Neural progenitor cell (in vitro differentiated cells): ENCODE measurements around the gene CCL17. TPM values are rescaled to one million over a fixed set of nuclear protein-coding genes. Genes with fewer than 3 reads are reported as not detected.

Experiments used
- DNase-seq: peaks from one replicate; pipeline ENCODE4 v3.0.0-alpha.2; 2016; ENCODE audit warnings: low spot score
- H2AFZ ChIP-seq: fragments of 200-600 bp; sonication (generic); replicated peaks from 2 replicates; pipeline ENCODE4 v1.6.1; 2016; ENCODE audit warnings: antibody characterized with exemption
- H3F3A ChIP-seq: fragments of 200-600 bp; sonication (generic); 2 replicates; pipeline ENCODE4 v1.6.1; 2016; ENCODE audit warnings: antibody characterized with exemption, low read depth
- H3K27ac ChIP-seq: fragments of 200-600 bp; sonication (generic); 2 replicates; pipeline ENCODE4 v1.5.1; 2016; ENCODE audit warnings: mild to moderate bottlenecking
- H3K27me3 ChIP-seq: fragments of 200-600 bp; sonication (generic); 2 replicates; pipeline ENCODE4 v1.6.1; 2016; ENCODE audit warnings: mild to moderate bottlenecking, moderate library complexity
- H3K36me3 ChIP-seq: fragments of 200-600 bp; sonication (generic); 2 replicates; pipeline ENCODE4 v1.5.1; 2016
- H3K4me1 ChIP-seq: fragments of 200-600 bp; sonication (generic); 2 replicates; pipeline ENCODE4 v1.6.1; 2016; ENCODE audit warnings: mixed run types
- H3K4me2 ChIP-seq: fragments of 200-600 bp; sonication (generic); 2 replicates; pipeline ENCODE4 v1.6.1; 2016
- H3K4me3 ChIP-seq: fragments of 200-600 bp; sonication (generic); 2 replicates; pipeline ENCODE4 v1.5.1; 2016
- H3K79me2 ChIP-seq: fragments of 200-600 bp; sonication (generic); 2 replicates; pipeline ENCODE4 v1.6.1; 2016; ENCODE audit warnings: low read depth
- H3K9ac ChIP-seq: fragments of 200-600 bp; sonication (generic); 2 replicates; pipeline ENCODE4 v1.6.1; 2016
- H3K9me3 ChIP-seq: fragments of 200-600 bp; sonication (generic); 2 replicates; pipeline ENCODE4 v1.5.1; 2016; ENCODE audit warnings: low read depth
- H4K20me1 ChIP-seq: fragments of 200-600 bp; sonication (generic); 2 replicates; pipeline ENCODE4 v1.6.1; 2016; ENCODE audit warnings: low read depth
- H3K27ac Mint-ChIP-seq: 3 replicates; pipeline ENCODE4 v1.8.0; 2021; ENCODE audit warnings: mixed read lengths
- H3K27me3 Mint-ChIP-seq: 2 replicates; pipeline ENCODE4 v1.8.0; 2022; ENCODE audit warnings: low read depth, mild to moderate bottlenecking, inconsistent platforms, moderate library complexity, mixed read lengths; ENCODE audit not compliant: insufficient read depth
- H3K36me3 Mint-ChIP-seq: 3 replicates; pipeline ENCODE4 v1.8.0; 2021; ENCODE audit warnings: mixed read lengths
- H3K4me1 Mint-ChIP-seq: 3 replicates; pipeline ENCODE4 v1.8.0; 2021; ENCODE audit warnings: mixed read lengths
- H3K4me3 Mint-ChIP-seq: 3 replicates; pipeline ENCODE4 v1.8.0; 2021; ENCODE audit warnings: mild to moderate bottlenecking, moderate library complexity, mixed read lengths
- H3K9me3 Mint-ChIP-seq: 3 replicates; pipeline ENCODE4 v1.8.0; 2020; ENCODE audit warnings: mixed read lengths
- EZH2 ChIP-seq: fragments of 200-600 bp; sonication (generic); IDR thresholded peaks from 2 replicates; pipeline ENCODE4 v1.6.1; 2017; ENCODE audit warnings: antibody characterized with exemption, mild to moderate bottlenecking, moderate library complexity
- EZH2phosphoT487 ChIP-seq: fragments of 200-600 bp; sonication (generic); IDR thresholded peaks from 2 replicates; pipeline ENCODE4 v1.6.1; 2017; ENCODE audit warnings: antibody characterized with exemption
- total RNA-seq: library from RNA; depleted of rRNA; stranded (reverse); fragments of >200 nt; gene quantifications from 2 replicates; pipeline ENCODE4 v1.2.3, GENCODE V29; 2015; ENCODE audit warnings: low replicate concordance
- TF ChIP-seq, protein P1 (sequence below): fragments of 200-600 bp; sonication (generic); IDR thresholded peaks from 2 replicates; pipeline ENCODE4 v1.5.1; 2017; ENCODE audit warnings: antibody characterized with exemption, mild to moderate bottlenecking

The CCL17 gene
- total RNA-seq, 1 donor from 2014 or later: not detected

DNA sequence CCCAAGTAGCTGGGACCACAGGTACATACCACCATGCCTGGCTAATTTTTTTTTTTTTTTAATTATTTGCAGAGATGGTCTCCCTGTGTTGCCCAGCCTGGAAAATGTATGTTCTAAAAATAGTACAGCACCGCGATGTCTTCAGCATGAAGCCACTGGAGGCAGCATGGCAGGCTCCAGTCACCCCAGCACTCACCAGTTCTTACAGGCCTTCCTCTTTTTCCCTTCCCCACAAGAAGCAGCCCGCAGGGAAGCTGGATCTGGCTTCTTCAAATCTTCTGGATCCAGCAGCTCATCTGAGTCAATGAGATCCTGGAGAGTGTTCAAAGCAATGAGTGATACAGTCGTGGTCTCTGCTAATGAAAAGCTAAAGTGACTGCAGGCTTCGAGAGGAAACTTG is 26.4 kb downstream of the CCL17 start:
- H3K4me1 Mint-ChIP-seq: no peaks in the 10 kb centered on the region
- no peak overlapping the region for H3K4me3 Mint-ChIP-seq
- Histone ChIP-seq H3K36me3 (peaks cover 19% of the 10 kb centered on the region), H3K27ac (no peak overlapping the region), H3F3A (peaks cover 10% of the 10 kb centered on the region), H3K4me3 (no peak overlapping the region), H4K20me1 (peaks cover 6% of the 10 kb centered on the region), H3K9me3 (no peaks in the 10 kb centered on the region), H3K9ac (no peak overlapping the region), H3K4me2 (no peak overlapping the region), H3K79me2 (no peaks in the 10 kb centered on the region), H2AFZ (no peak overlapping the region), H3K4me1 (peaks cover 11% of the 10 kb centered on the region), H3K27me3 (no peaks in the 10 kb centered on the region)
- no peak overlapping the region for H3K27ac Mint-ChIP-seq
- TF ChIP-seq EZH2 (no peak), EZH2phosphoT487 (no peak)
- TF ChIP-seq, protein P1, sequence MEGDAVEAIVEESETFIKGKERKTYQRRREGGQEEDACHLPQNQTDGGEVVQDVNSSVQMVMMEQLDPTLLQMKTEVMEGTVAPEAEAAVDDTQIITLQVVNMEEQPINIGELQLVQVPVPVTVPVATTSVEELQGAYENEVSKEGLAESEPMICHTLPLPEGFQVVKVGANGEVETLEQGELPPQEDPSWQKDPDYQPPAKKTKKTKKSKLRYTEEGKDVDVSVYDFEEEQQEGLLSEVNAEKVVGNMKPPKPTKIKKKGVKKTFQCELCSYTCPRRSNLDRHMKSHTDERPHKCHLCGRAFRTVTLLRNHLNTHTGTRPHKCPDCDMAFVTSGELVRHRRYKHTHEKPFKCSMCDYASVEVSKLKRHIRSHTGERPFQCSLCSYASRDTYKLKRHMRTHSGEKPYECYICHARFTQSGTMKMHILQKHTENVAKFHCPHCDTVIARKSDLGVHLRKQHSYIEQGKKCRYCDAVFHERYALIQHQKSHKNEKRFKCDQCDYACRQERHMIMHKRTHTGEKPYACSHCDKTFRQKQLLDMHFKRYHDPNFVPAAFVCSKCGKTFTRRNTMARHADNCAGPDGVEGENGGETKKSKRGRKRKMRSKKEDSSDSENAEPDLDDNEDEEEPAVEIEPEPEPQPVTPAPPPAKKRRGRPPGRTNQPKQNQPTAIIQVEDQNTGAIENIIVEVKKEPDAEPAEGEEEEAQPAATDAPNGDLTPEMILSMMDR: no peak
- no peaks in the 10 kb centered on the region for H3K27me3 Mint-ChIP-seq
- H3K9me3 Mint-ChIP-seq: no peaks in the 10 kb centered on the region
- DNase-seq: no peak
- H3K36me3 Mint-ChIP-seq: peaks cover 40% of the 10 kb centered on the region

GRCh38 chr16:57432505-57432904 is 27.9 kb downstream of the CCL17 start:
- no peaks in the 10 kb centered on the region for H3K9me3 Mint-ChIP-seq
- Histone ChIP-seq H4K20me1 (peaks cover 6% of the 10 kb centered on the region), H3K27me3 (no peaks in the 10 kb centered on the region), H3K4me3 (no peak overlapping the region), H3K9ac (no peak overlapping the region), H3F3A (peaks cover 8% of the 10 kb centered on the region), H3K4me2 (no peak overlapping the region), H3K4me1 (peaks cover 10% of the 10 kb centered on the region), H3K9me3 (no peaks in the 10 kb centered on the region), H2AFZ (no peak overlapping the region), H3K79me2 (no peaks in the 10 kb centered on the region), H3K27ac (no peak overlapping the region), H3K36me3 (peaks cover 19% of the 10 kb centered on the region)
- no peak overlapping the region for H3K4me3 Mint-ChIP-seq
- H3K4me1 Mint-ChIP-seq: no peaks in the 10 kb centered on the region
- H3K27ac Mint-ChIP-seq: no peak overlapping the region
- H3K27me3 Mint-ChIP-seq: no peaks in the 10 kb centered on the region
- H3K36me3 Mint-ChIP-seq: peaks cover 37% of the 10 kb centered on the region
- TF ChIP-seq EZH2phosphoT487 (no peak), EZH2 (no peak)
- TF ChIP-seq, protein P1: no peak
- DNase-seq: no peak

GRCh38 chr16:57432989-57433388 is 28.4 kb downstream of the CCL17 start:
- no peaks in the 10 kb centered on the region for H3K4me1 Mint-ChIP-seq
- no peak overlapping the region for H3K27ac ChIP-seq
- no peak overlapping the region for H3K9ac ChIP-seq
- H3K9me3 ChIP-seq: no peaks in the 10 kb centered on the region
- TF ChIP-seq, protein P1: no peak
- TF ChIP-seq EZH2phosphoT487 (no peak), EZH2 (no peak)
- no peaks in the 10 kb centered on the region for H3K9me3 Mint-ChIP-seq
- peaks cover 3% of the 10 kb centered on the region for H3F3A ChIP-seq
- no peak overlapping the region for H3K27ac Mint-ChIP-seq
- no peak overlapping the region for H3K4me3 ChIP-seq
- peaks cover 32% of the 10 kb centered on the region for H3K36me3 Mint-ChIP-seq
- H3K36me3 ChIP-seq: peaks cover 19% of the 10 kb centered on the region
- no peaks in the 10 kb centered on the region for H3K27me3 ChIP-seq
- H3K4me1 ChIP-seq: peaks cover 5% of the 10 kb centered on the region
- no peak overlapping the region for H3K4me2 ChIP-seq
- H4K20me1 ChIP-seq: peaks cover 4% of the 10 kb centered on the region
- H3K27me3 Mint-ChIP-seq: no peaks in the 10 kb centered on the region
- no peak overlapping the region for H3K4me3 Mint-ChIP-seq
- no peaks in the 10 kb centered on the region for H3K79me2 ChIP-seq
- no peak for DNase-seq
- no peak overlapping the region for H2AFZ ChIP-seq
